HG02840 (cell line): Measurements from ENCODE around the gene MZB1.
A peak's percentile ranks its signal among the peaks of the same experiment; 100 is the strongest.

Experiments
- ATAC-seq: cut with Tn5 transposase; IDR thresholded peaks from one replicate; pipeline ENCODE4 v1.9.1; 2021; ENCODE audit warnings: mild to moderate bottlenecking, moderate library complexity, moderate number of reproducible peaks; ENCODE audit not compliant: unreplicated experiment, low FRiP score

The MZB1 gene

DNA sequence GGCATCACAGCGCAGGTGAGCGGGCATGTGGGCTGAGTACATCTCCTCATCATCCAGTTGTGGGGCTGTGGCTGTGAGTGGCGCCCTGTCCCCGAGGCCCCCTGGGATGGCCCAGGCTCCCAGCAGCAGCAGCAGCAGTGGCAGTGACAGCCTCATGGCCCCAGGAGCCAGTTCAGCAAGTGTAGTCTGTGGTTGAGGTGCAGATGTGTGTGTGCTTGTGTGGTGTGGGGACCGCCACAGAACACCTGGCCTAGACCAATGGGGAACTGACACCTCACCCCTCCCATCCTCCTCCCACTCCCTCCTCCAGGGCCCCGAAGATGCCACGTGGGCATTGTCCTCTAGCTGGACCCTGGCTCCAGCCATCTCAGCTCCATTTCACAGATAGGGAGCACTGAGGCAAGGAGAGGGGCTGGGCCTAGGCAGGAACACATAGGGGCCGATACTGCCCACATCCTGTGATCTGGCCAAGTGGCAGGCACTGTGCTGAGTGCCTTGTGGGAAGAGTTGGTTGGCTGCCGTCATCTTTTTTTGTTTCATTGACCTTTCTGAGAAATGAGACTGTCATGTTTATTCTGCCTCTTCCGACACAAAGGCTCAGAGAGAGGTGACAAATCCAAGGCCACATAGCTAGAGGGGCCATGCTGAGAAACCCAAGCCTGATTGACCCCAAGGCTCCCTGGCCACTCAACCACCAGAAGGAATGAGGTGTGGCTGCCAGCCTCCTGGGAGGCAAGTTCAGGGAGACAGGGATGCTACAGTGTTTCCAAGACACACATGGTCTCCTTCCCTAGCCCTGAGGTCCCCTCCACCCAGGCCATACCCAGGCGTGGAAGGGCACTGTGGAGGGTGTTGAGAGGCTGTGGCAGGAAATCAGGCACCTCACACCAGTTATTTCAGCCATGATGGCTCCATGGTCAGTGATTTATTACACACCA lies at the start of gene MZB1:
Gene MZB1 (minus strand): TSS at position 213 of the 938 bp plus-strand sequence. CDS start 57 bp downstream, at position 156.
- ATAC-seq, result peak; percentile 31

- ATAC-seq, result peak; percentile 90
These were observed 49.5 kb upstream of the MZB1 start, which contains the start of gene DNAJC18 for GRCh38 chr5:139439013-139439903. Gene DNAJC18 (minus strand): TSS chr5:139439525. CDS start chr5:139439445, 80 bp downstream.

- ATAC-seq, result no peak
These were observed 48.9 kb upstream of the MZB1 start for GRCh38 chr5:139438707-139439012.

GRCh38 chr5:139435676-139436075 lies 46.0 kb upstream of the MZB1 start:
- no peak for ATAC-seq

- ATAC-seq, result no peak
These were observed 42.0 kb upstream of the MZB1 start for GRCh38 chr5:139431706-139432105.

DNA sequence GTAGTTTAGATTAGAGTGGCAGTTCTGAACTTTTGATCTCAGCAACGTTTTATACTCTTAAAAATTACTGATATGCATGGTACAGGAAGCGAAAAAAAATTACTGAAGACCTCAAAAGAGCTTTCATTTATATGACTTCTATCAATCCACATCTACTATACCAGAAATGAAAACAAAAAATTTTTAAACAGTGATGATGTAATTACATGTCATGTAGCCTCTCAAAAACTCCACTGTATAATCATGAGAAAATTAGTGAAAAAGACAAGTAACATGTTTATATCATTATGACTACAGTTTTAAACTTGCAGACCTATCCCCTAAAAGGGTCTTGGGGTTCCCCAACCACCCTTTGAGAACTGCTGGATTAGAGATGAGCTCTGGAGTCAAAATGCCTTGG lies 40.3 kb upstream of the MZB1 start:
- ATAC-seq, result no peak

DNA sequence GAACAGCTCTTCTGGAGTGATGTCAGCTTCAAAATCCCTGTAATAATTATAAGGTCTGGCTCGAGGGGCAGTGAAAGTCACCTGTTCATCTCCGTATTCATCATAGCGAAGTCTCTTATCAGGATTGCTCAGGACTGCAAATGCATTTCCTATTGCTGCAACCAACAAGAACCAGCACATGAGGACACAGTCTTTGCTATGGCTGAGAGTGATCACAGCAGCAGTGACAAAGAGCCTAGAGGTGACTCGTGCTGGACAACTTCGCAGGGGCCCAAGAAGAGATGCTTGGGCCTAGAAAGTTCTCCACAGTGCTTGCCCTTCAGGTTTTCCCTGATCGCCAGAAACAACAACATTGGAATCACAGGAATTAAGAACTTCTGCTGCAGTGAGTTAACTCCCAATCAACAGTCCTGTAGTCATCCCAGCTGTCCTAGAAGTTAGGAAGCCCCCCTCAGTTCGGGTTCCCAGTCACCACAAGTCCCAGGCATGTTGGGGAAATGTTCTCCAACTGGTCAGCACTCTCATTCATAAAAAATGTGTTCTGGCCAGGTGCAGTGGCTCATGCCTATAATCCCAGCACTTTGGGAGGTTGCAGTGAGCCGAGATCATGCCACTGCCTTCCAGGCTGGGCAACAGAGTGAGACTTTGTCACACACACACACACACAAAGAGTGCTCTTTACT lies 36.6 kb upstream of the MZB1 start:
- ATAC-seq, result no peak

DNA sequence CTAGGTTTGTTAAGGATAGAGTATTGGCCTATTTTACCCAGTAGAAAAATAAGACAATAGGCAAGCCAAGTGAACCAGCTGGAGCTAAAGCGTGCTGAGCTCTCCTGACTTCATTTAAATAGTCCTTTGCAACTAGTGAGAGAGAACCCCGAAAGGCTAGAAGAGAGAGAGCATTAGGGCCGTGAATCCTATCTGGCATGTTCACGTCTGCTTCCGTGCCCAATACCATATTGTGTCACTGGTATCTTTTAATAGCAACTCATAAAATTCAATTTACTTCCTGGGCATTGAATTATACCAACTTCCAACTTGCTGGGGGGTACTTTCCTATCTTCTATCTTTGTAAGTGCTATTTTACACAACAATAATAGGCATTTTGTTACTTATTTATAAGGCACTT lies 35.8 kb upstream of the MZB1 start:
- ATAC-seq, result no peak

DNA sequence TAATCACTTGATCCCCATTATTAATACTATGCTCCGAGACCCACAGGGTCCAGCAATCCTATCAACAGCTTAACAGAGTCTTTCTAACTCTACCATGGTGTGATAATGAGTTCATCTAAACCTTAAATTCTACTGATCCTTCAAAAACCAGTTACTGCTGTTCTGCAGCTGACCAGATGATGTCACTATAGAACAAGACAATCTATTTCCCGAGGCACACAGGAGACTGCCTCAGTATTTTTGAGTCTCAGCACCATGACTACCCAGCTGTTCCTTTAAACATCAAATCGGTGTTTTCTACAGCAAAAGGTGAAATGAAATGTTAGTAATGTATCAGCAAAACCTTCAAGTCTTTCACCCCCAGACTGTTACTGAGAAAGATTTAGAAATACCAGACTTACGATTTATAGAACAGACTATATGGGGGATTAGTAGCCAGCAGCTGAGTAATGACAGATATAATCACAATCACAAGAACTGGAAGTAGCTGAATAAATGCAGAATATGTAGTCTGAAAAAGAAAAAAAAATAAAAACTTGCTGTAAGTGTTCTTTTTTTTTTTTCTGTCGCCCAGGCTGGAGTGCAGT lies 32.7 kb upstream of the MZB1 start:
- ATAC-seq, result no peak

DNA sequence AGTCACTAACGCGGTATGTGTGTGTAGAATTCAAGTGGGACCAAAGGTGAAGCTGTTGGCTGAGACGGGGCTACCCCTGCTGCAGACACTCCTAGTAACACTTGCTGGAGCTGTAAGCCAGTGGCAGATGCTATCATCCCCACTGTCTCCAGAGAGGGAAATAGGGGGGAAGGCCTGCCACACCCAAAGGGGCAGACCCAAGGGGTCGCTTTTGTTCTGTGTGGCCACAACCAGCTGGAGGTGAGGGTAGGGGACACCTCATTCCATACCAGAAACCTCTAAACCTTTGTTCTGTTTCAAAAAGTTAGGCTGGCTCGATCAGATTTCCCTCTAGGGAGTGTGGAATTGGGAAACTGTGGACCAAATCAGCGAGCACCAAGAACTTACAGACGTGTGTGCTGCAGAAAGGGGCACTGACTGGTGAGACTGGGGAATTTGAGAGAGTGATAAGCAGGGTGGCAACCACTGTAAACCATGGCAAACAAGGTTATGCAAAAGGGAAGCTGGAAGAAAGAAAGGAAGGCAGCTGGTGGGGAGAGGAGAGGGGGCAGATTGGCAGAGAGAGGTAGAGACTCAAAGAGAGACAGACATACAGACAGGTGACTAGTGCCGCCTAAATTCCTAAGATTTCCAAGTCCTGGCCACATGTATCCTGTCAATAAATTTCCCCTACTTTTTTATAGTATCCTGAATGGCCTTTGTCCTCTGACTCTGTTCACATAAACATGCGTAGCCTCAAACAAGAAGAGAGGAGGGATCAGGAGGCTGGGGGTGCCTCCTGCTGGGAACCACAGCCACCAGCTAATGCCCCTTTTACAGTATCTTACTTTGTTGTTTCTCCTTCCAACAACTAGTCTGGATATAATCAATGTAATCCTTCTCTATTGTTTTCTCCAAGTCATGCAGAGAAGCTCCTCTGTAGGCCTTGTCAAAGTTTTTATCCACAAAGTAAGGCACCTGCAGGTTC lies 29.8 kb upstream of the MZB1 start:
- no peak for ATAC-seq

DNA sequence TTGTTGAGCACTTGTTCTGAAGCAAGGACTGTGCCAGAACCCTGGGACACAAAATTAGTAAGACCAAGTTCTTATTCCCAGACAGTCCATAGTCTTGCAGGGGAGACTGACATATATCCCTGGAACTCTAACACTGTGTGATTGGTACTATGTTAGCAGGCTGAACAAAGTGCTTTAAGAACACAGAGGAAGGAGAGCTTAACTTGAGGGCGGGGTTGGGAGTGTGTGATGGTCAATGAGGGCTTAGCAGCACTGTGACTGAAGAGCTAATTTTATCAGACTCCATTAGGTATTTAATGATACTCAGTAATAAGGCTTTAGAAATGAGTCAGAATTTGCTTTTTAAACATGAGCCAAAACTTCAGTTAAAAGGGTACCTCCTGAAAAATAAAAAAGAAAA lies 29.1 kb upstream of the MZB1 start:
- no peak for ATAC-seq

GRCh38 chr5:139417214-139417613 lies 27.5 kb upstream of the MZB1 start:
- ATAC-seq, result no peak

DNA sequence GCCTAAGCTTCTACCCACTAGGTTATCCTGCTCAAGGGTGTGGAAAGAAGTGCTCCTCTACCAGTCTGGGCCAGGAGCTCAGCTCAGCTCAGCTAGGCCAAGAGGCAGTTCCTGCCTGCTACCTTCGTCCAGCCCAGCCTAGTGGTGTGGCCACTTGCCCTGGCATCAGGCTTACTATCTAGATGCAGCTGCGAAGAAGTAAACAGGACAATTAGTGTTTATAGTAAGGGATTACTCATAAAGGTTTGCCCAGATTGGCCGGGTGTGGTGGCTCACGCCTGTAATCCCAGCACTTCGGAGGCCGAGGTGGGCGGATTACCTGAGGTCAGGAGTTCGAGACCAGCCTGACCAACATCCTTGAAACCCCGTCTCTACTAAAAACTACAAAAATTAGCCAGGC lies 26.9 kb upstream of the MZB1 start:
- no peak for ATAC-seq

- no peak for ATAC-seq
These were observed 26.2 kb upstream of the MZB1 start for GRCh38 chr5:139415869-139416268.

DNA sequence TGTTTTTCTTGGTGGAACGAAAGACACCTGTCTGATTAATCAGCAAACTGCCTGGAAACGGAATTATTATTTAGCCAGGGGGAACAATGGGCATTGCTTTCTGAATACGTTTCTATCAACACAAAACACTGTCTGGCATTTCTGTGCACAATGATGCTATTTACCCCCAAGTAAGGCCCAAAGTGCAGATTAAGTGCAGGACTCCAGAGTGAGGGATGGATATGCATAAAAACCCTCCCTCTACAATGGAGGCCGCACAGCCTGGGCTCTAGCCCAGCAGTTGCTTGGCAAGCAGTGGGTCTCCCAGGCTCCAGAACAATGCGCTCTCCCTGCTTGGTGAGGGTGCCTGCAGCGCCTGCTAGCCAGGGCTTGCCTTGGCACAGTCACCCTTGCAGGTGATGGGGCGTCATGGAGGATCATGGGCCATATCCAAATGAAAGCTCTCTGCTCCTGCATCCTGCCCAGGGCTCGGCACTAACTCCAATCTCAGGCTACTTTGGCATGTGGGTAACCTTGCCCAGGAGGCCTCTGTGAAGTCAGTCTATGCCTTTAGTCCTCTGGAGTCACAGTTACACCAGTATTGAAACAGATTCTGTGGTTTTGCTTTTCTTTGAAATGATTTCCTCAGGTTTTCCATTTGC lies 25.6 kb upstream of the MZB1 start:
- no peak for ATAC-seq

DNA sequence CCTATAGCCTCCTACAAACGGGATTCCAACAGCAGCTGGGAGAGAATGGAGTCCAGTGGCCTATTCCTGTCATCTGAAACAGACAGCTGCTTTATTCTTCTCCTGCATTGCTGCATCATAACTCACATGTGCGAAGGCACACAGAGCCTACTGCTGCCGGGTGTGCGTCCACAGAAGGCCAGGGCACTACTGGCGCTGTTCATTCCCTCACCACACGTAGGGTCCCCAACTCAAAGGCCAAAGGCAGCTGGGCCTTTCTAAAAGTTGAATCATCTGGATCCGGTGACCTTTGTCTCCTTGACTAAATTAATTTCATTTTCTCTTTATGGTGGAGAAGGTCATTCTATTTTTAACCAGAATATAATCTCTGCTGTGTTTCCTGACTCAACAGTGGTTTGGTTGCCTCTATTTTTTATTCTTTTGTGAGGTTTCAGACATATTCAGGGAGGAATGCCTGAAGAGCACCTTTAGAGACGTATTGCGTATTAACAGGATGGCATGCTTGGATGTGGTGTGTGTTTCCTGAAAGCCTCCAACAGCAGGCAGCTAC lies 24.9 kb upstream of the MZB1 start:
- no peak for ATAC-seq

GRCh38 chr5:139413963-139414362 lies 24.2 kb upstream of the MZB1 start:
- no peak for ATAC-seq

- ATAC-seq, result no peak
These were observed 23.4 kb upstream of the MZB1 start for GRCh38 chr5:139413153-139413552.
